NCI-H510A treated with DMSO at 0.1 percent for 48 hours (cell line): Measurements from ENCODE around the gene RPL31.

ENCODE experiments used
- DNase-seq: peaks from one replicate; lab custom pipeline; 2025; lab: John Stamatoyannopoulos, UW

The RPL31 gene

GRCh38 chr2:101001691-101002561 lies at the start of gene RPL31:
Gene RPL31 (plus strand): TSS chr2:101002289. CDS start chr2:101002702, 413 bp downstream.
- peak; percentile 96 for DNase-seq

DNA sequence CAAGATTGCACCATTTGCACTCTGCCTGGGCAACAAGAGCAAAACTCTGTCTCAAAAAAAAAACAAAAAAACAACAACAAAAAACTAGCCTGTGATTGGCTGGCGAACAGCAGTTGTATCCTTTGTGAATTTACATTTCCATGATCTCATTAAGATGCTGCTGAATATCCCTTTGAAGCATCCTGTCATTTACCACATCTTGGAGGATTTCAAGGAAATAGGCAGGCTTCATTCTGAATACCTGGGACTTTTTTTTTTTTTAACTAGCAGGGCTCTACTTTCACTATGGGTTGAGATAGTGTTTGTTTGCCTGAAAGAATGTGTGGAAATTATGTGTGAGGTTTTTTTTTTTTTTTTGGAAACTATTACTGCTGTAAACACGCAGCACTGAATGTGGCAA lies 49.6 kb upstream of the RPL31 start:
- no peak for DNase-seq

DNA sequence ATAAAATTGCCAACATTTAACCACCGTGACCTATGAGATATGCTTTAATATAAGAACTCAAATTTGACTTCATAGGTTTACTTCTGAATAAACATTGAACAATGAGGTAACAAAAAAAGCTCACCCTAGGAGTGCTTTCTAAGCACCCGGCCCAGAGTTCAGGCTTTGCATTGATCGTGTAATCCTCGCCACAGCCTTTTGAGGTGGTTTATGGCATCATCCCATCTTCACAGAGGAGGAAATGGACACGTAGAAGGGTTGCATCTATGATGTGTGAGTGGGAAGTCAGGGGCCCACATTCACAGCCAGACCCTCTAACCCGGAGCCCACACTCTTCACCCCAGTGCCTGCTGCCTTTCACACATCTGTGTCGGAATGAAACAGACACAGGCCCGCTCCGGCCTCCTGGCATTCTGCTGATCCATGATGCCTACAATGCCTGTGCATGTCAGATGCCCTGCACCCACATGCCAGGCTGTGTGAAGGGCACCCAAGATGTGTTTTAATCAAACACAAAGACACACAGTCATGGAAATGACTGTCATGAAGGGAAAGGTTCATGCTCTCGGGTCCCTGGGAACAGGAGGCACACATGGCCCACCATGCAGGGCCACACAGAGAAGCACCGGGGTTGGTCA lies 48.6 kb upstream of the RPL31 start:
- DNase-seq = no peak

GRCh38 chr2:100954044-100954420 lies 48.1 kb upstream of the RPL31 start:
- DNase-seq = no peak

DNA sequence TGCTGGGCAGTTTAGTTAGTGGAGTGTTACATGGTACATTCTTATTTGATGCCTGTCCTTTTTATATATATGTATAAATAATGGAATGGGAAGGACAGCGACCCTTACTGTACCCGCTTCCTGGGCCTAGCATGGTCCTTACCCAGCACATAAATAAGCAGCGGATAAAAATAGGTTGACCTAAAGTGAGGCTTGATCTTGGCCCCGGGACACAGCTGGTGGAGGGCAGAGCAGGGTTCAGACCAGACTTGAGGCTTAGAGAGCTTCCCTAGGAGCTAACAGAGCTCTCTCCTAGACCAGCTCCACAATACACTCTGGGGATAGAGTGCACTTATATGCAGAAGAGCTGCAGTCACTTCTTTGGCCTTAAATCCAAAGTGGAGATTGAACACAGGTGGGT lies 46.9 kb upstream of the RPL31 start:
- no peak for DNase-seq

DNA sequence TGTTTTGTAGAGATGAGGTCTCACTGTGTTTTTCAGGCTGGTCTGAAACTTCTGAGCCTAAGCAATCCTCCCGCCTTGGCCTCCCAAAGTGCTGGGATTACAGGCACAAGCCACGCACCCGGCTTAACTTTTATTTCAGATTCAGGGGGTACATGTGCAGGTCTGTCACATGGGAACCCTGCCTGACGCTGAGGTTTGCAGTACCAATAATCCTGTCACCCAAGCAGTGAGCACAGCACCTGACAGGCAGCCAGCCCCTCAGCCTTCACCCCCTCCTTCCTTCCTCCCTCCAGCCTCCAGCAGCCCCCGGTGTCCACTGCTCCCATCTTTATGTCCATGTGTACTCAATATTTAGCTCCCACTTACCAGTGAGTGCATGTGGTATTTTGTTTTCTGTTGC lies 46.0 kb upstream of the RPL31 start:
- DNase-seq = no peak

GRCh38 chr2:100957996-100958653 lies 44.0 kb upstream of the RPL31 start:
- DNase-seq = no peak

GRCh38 chr2:100959225-100959880 lies 42.7 kb upstream of the RPL31 start:
- DNase-seq = no peak

DNA sequence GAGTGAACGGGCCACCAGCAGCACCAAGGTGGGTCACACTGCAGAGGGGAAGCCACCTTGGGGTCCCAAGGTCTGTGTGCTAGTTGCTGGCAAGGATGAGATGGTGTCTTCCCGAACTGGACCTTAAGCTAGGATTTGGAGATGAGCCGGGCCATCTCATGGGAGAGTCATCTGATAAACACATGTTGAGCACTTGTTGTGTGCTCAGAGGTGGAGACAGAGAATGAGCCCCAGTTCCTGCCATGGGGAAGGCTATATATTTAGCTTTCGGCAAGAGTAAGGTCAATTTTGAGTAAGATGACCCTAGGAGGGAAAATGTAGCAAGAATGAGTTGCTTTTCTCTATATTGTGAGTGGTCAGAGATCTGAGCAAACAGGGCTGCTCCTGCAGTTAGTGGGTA lies 41.4 kb upstream of the RPL31 start:
- DNase-seq = no peak

DNA sequence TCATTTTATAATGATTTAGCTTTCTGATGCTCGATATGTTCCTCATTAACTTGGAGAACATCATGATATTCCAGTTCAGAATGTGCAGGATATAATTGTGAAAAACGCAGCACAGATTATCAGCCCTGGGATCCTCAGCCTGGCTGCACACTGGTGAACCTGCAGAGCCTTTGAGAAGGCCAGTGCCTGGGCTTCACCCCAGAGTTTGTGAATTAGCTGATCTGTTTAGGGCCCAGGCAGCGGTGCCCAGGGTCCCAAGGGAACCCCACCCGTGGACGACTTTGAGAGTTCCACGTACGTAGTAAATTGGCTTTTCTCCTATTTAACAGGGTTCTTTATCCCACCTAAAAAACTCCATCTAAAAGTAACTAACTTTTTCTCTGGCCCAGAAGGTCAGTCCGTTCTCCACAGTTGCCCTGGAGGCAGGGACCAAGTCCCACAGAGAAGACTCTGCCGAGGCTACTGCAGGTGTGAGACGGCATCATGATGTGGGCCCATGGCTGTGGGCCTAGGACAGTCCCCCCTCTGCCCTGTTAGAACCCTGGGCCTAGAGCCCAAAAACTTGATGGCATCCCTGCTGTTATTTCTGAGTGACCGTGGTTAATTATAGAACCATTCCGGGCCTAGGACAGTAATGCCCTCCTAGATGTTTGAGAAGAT lies 39.6 kb upstream of the RPL31 start:
- no peak for DNase-seq

DNA sequence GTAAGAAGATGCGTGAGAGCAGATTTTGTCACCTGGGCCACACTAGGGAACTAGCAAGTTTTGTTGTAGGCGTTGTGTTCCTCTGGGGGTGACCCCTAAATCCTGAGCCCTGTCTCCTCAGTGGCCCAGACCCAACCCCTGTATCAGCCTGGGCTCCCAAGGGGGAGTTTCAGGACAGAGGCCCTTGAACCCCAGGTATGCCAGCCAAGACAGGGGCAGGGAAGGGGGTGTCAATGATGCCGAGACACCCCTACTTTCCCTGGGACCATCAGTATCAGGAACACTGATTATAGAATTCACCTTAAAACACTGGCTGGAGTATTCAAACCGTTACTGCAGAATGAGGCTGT lies 39.1 kb upstream of the RPL31 start:
- no peak for DNase-seq

DNA sequence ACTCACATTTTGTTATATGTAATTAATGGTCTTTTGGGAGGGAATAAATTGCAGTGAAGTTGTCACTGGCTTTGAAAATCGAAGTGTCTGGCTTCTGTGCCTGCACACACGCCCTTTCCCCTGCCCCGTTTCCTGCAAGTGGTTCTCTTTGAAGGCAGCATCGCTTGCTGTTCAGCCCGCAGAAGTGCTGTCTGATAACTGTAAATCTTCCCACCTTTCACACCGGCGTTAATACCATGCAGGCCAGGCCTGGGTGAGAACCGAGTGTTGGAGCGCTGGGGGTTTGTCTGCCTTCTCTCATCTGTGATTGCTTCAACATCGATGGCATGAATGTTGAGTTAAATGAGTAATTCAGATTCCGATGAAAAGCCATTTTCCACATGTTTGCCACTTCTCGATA lies 37.9 kb upstream of the RPL31 start:
- no peak for DNase-seq

GRCh38 chr2:100964681-100965169 lies 37.4 kb upstream of the RPL31 start:
- no peak for DNase-seq

DNA sequence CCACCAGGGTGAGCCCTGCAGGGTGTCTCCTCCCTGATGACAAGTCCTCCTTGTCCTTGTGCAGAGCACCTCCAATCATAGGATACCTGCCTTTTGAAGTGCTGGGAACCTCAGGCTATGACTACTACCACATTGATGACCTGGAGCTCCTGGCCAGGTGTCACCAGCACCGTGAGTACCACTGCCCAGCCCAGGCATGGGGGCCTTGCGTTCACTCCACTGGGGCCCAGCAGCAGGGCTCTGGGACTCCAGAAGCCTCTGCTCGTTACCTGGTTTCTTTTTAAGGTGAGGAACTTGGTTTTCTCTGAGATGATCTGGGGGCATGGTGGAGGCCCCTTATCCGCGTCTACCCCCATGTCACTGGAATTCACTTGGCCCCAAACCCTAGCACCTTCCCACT lies 36.5 kb upstream of the RPL31 start:
- no peak for DNase-seq

DNA sequence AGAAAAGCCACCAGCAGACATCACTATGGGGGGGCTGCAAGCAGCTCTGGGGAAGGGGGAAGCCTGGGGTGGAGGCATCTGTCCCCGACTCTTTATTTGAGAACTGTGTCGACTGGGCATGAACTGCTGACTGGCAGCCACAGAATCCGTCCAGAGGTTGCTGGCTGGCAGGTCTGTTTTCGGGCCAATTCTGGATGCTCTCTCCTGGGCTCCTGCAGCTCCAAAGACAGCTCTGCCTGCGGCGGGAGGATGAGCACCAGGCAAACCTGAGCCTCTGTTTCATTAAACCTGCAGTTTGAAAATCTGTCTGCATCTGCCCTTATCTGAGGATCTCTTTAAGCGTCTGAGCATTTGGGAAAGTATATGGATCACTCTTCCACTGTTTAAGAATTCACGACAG lies 34.4 kb upstream of the RPL31 start:
- no peak for DNase-seq

DNA sequence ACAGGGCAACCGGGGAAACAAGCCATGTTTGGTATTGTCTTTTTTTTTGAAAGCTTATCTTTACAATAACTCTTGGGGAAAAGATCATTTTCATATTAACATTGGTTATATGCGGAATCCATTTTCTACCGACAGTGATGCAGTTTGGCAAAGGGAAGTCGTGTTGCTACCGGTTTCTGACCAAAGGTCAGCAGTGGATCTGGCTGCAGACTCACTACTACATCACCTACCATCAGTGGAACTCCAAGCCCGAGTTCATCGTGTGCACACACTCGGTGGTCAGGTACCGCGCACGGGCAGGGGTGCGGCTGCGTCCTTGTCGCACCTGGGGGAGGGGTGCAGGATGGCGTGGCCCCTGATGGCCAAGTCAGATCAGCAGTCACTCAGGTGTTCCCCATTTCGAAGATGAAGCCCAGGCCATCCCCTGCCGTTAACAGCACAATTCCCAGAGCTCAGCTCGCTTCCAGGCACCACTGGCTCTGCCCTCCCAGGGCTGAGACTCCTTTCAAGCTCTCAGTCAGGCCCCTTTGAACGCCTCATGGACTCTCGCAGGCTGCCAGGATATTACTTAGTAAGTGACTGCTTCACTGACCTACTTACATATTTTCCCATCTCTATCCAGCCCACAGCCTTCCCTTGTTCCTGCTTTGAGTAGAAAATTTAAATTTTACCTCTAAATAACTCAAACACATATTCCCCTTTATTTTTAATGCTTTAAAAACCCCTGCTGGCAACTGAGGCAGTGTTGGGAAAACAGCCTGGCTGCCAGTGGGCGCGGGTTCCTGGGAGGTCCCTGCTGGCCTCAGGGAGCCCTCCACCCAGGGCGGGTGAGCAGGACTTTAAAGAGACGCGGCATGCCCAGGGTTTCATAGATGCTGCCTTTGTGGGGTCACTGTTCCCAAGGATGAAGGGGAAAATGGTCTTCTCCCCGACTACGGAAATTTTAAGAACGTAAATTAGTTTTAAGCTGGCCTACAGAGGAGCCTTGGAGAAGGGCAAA lies 33.6 kb upstream of the RPL31 start:
- no peak for DNase-seq

DNA sequence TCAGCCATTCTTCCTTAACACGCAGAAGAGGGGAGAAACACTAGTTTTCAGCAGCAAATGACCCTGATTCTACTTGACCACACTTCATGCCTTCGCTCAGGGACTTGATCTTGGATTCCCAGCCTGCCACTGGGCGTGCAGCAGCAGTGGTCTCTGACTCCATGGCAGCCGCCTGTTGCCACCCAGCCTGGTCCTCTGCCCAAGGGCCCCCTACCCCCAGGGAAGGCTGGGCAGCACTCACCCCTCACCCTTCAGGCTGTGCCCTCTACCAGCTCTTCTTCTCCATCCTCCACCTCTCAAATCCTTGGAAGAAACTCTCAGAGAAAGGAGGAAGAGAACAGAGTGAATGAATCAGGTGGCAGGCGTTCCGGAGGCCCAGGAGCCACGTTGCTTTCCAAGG lies 32.1 kb upstream of the RPL31 start:
- no peak for DNase-seq

- DNase-seq = no peak
These were observed 30.9 kb upstream of the RPL31 start for GRCh38 chr2:100971221-100971620.

GRCh38 chr2:100972452-100972851 lies 29.6 kb upstream of the RPL31 start:
- DNase-seq = no peak

GRCh38 chr2:100974712-100975520 lies 27.2 kb upstream of the RPL31 start:
- DNase-seq = no peak
